HuH-7.5 (cell line): Measurements from ENCODE around the gene HYAL3.
A peak's percentile ranks its signal among the peaks of the same experiment; 100 is the strongest.
"Not testable (repeated sequence)": the region's sequence is repeated elsewhere in the genome, so short reads cannot be mapped to it uniquely, and the experiment has no call there.

Experiments
- DNase-seq: peaks from one replicate; pipeline ENCODE4 v3.0.0; 2011; ENCODE audit warnings: low spot score

Gene HYAL3

GRCh38 chr3:50256978-50257890 lies 42.0 kb downstream of the HYAL3 start:
- DNase-seq, result peak; percentile 83

- no peak for DNase-seq
Measured at GRCh38 chr3:50255251-50255615, 44.0 kb downstream of the HYAL3 start.

- DNase-seq, result no peak
Measured at GRCh38 chr3:50254577-50255250, 44.5 kb downstream of the HYAL3 start.

- no peak for DNase-seq
Measured at GRCh38 chr3:50251220-50251619, 48.0 kb downstream of the HYAL3 start.

GRCh38 chr3:50250514-50250913 lies 48.7 kb downstream of the HYAL3 start:
- no peak for DNase-seq

- no peak for DNase-seq
Measured at GRCh38 chr3:50249457-50249856, 49.7 kb downstream of the HYAL3 start.

- no peak for DNase-seq
Measured at GRCh38 chr3:50248387-50248786, 50.8 kb downstream of the HYAL3 start.

GRCh38 chr3:50246517-50246954 lies 52.7 kb downstream of the HYAL3 start:
- DNase-seq, result no peak

GRCh38 chr3:50245831-50246516 lies 53.2 kb downstream of the HYAL3 start:
- DNase-seq, result peak; percentile 87

- DNase-seq, result no peak
Measured at GRCh38 chr3:50245251-50245745, 53.9 kb downstream of the HYAL3 start.

GRCh38 chr3:50244813-50245212 lies 54.4 kb downstream of the HYAL3 start:
- not testable (repeated sequence) for DNase-seq

- DNase-seq, result no peak
Measured at GRCh38 chr3:50243543-50243895, 55.7 kb downstream of the HYAL3 start.

GRCh38 chr3:50242851-50243542 lies 56.2 kb downstream of the HYAL3 start:
- DNase-seq, result no peak
